HepG2 (cell line): ENCODE data around the gene POLH. TPM values are rescaled to one million over a fixed set of nuclear protein-coding genes. Genes with fewer than 3 reads are reported as not detected.

Experiments used
- ERF ChIP-seq: IDR thresholded peaks from 2 replicates; pipeline ENCODE4 v1.6.1; 2018; ENCODE audit warnings: missing biosample characterization, missing genetic modification reagents
- GABPA ChIP-seq, 2 experiments: IDR thresholded peaks; 2 replicates each; pipeline ENCODE4 v1.6.1; 2011 to 2016; ENCODE audit warnings: low read depth in 2 of 2, low read length in 1 of 2, missing biosample characterization in 1 of 2, missing genetic modification characterization in 1 of 2
- GMEB2 ChIP-seq: IDR thresholded peaks from 2 replicates; pipeline ENCODE4 v1.6.1; 2016; ENCODE audit warnings: missing biosample characterization, missing genetic modification reagents, low read depth
- GTF2F1 ChIP-seq: fragments of 150-350 bp; IDR thresholded peaks from 2 replicates; pipeline ENCODE4 v1.6.1; 2014; ENCODE audit warnings: low read length
- HDAC2 ChIP-seq: sonication (generic); formaldehyde crosslinking; IDR thresholded peaks from 2 replicates; pipeline ENCODE4 v1.4.0; 2020; ENCODE audit warnings: missing genetic modification reagents
- KAT8 ChIP-seq: IDR thresholded peaks from 2 replicates; pipeline ENCODE4 v1.6.1; 2016; ENCODE audit warnings: missing genetic modification reagents, missing compliant biosample characterization
- KLF9 ChIP-seq: IDR thresholded peaks from 2 replicates; pipeline ENCODE4 v1.6.1; 2016; ENCODE audit warnings: low read depth
- MAFF ChIP-seq: IDR thresholded peaks from 2 replicates; pipeline ENCODE4 v1.6.1; 2011; ENCODE audit warnings: low read depth, low read length, improper control_type of control experiment
- MLX ChIP-seq: IDR thresholded peaks from 2 replicates; pipeline ENCODE4 v1.6.1; 2016
- NCOR1 ChIP-seq: fragments of 200-600 bp; sonication (generic); IDR thresholded peaks from 2 replicates; pipeline ENCODE4 v1.7.0; 2017; ENCODE audit warnings: antibody characterized with exemption, low read length, borderline replicate concordance
- SOX5 ChIP-seq: IDR thresholded peaks from 2 replicates; pipeline ENCODE4 v1.6.1; 2016; ENCODE audit warnings: borderline replicate concordance
- THAP11 ChIP-seq: IDR thresholded peaks from 2 replicates; pipeline ENCODE4 v1.6.1; 2016; ENCODE audit warnings: missing biosample characterization, missing genetic modification reagents
- TOE1 ChIP-seq: sonication (generic); formaldehyde crosslinking; IDR thresholded peaks from 2 replicates; pipeline ENCODE4 v1.4.0; 2020; ENCODE audit warnings: mild to moderate bottlenecking, missing genetic modification reagents
- USF2 ChIP-seq, 2 experiments: sonication (generic) in 1 of 2; formaldehyde crosslinking in 1 of 2; IDR thresholded peaks; 2 replicates each; pipeline versions ENCODE4 v1.5.1 to v1.6.1; 2011 to 2020; ENCODE audit warnings: borderline replicate concordance in 1 of 2, low read depth in 1 of 2, low read length in 1 of 2, mild to moderate bottlenecking in 1 of 2, missing genetic modification reagents in 1 of 2, moderate library complexity in 1 of 2
- YEATS2 ChIP-seq: sonication (generic); formaldehyde crosslinking; IDR thresholded peaks from 2 replicates; pipeline ENCODE4 v1.4.0; 2020; ENCODE audit warnings: missing genetic modification reagents, borderline replicate concordance
- ZNF275 ChIP-seq: sonication (generic); formaldehyde crosslinking; IDR thresholded peaks from 2 replicates; pipeline ENCODE4 v1.8.0; 2022; ENCODE audit warnings: missing genetic modification reagents, mild to moderate bottlenecking, inconsistent platforms, borderline replicate concordance
- polyA plus RNA-seq, 8 experiments: library from polyadenylated mRNA; depleted of rRNA in 3 of 8; stranded (reverse) in 7 of 8; unstranded in 1 of 8; fragments of >200 nt; fragmentation: Illumina TruSeq in 4 of 8; extraction: Trizol in 4 of 8; gene quantifications; 2 replicates each; pipeline versions ENCODE4 v1.2.1 to v1.2.3, GENCODE V29; 2011 to 2016; ENCODE audit warnings: low read depth in 4 of 8, missing spikeins in 1 of 8, mixed read lengths in 1 of 8; ENCODE audit not compliant: insufficient read depth in 1 of 8
- total RNA-seq, 5 experiments: library from RNA; depleted of rRNA; stranded (reverse); fragments of >200 nt; fragmentation: Illumina TruSeq; extraction: Trizol; gene quantifications; 2 replicates each; pipeline ENCODE4 v1.2.3, GENCODE V29; 2016; ENCODE audit warnings: low read depth in 1 of 5
- TF ChIP-seq, protein P1 (sequence below): sonication (generic); formaldehyde crosslinking; IDR thresholded peaks from 2 replicates; pipeline ENCODE4 v1.4.0; 2020; ENCODE audit warnings: missing genetic modification reagents
- TF ChIP-seq, protein P2 (sequence below): sonication (generic); formaldehyde crosslinking; IDR thresholded peaks from 2 replicates; pipeline ENCODE4 v1.4.0; 2020; ENCODE audit warnings: mild to moderate bottlenecking, missing genetic modification reagents, borderline replicate concordance
- TF ChIP-seq, protein P3 (sequence below): IDR thresholded peaks from 2 replicates; pipeline ENCODE4 v1.6.1; 2018; ENCODE audit warnings: missing genetic modification reagents, mild to moderate bottlenecking, missing compliant biosample characterization

POLH gene
- total and polyA plus RNA-seq, 2 of the 13 experiments (the other 11 are each of a cell fraction or from before 2014, with no cell fraction given), result 11.6 to 25.0 TPM

DNA sequence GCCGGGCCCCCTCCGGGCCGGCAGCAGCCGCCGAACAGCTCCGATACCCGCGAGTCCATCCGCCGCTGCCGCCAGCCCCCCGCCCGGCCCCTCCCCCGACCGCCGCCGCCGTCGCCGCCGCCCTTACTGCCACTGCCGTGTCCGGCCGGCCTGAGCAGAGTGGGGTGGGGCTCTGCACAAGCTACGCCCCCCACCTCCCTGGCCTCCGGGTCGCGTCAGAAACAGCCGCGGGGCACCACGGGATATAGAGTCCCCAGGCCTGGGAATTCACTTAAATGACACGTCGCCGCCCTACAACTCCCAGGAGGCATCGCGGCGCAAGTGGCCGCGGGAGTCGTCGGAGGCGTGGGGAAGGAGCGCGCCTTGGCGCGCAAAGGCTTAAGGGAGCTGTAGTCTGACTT lies 53.1 kb downstream of the POLH start, which contains the start of gene GTPBP2 (continued):
- TF ChIP-seq MLX (CRISPR knock-in tag) (peak; percentile 70), ERF (CRISPR knock-in tag) (0 out of 2 replicates have a peak, but pooled peaks have one; percentile 3), ZNF275 (CRISPR knock-in tag) (no peak), KAT8 (CRISPR knock-in tag) (peak; percentile 46), YEATS2 (CRISPR knock-in tag) (peak; percentile 79), GABPA (IDR thresholded peaks at IDR 0.05; ENCODE audit: low read depth, low read length) (peak; percentile 49), GABPA (CRISPR knock-in tag; IDR thresholded peaks at IDR 0.05; ENCODE audit: low read depth) (peak; percentile 84), NCOR1 (peak; percentile 8; the same call in 1 of the 2 replicates), TOE1 (CRISPR knock-in tag) (no peak), HDAC2 (0 out of 2 replicates have a peak, but pooled peaks have one; percentile 22), KLF9 (CRISPR knock-in tag) (0 out of 2 replicates have a peak, but pooled peaks have one; percentile 71), MAFF (no peak), USF2 (IDR thresholded peaks at IDR 0.05; ENCODE audit: low read depth, low read length) (no peak), USF2 (CRISPR knock-in tag; IDR thresholded peaks at IDR 0.05; ENCODE audit: borderline replicate concordance) (peak; percentile 51; the same call in 1 of the 2 replicates), THAP11 (CRISPR knock-in tag) (peak; percentile 96), GTF2F1 (no peak), SOX5 (CRISPR knock-in tag) (peak; percentile 59; the same call in 1 of the 2 replicates), GMEB2 (CRISPR knock-in tag) (peak; percentile 90)
- TF ChIP-seq, protein P1, sequence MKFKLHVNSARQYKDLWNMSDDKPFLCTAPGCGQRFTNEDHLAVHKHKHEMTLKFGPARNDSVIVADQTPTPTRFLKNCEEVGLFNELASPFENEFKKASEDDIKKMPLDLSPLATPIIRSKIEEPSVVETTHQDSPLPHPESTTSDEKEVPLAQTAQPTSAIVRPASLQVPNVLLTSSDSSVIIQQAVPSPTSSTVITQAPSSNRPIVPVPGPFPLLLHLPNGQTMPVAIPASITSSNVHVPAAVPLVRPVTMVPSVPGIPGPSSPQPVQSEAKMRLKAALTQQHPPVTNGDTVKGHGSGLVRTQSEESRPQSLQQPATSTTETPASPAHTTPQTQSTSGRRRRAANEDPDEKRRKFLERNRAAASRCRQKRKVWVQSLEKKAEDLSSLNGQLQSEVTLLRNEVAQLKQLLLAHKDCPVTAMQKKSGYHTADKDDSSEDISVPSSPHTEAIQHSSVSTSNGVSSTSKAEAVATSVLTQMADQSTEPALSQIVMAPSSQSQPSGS, result peak; percentile 75
- TF ChIP-seq, protein P2, sequence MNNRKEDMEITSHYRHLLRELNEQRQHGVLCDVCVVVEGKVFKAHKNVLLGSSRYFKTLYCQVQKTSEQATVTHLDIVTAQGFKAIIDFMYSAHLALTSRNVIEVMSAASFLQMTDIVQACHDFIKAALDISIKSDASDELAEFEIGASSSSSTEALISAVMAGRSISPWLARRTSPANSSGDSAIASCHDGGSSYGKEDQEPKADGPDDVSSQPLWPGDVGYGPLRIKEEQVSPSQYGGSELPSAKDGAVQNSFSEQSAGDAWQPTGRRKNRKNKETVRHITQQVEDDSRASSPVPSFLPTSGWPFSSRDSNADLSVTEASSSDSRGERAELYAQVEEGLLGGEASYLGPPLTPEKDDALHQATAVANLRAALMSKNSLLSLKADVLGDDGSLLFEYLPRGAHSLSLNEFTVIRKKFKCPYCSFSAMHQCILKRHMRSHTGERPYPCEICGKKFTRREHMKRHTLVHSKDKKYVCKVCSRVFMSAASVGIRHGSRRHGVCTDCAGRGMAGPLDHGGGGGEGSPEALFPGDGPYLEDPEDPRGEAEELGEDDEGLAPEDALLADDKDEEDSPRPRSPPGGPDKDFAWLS (CRISPR knock-in tag), result 0 out of 2 replicates have a peak, but pooled peaks have one; percentile 11
- TF ChIP-seq, protein P3, sequence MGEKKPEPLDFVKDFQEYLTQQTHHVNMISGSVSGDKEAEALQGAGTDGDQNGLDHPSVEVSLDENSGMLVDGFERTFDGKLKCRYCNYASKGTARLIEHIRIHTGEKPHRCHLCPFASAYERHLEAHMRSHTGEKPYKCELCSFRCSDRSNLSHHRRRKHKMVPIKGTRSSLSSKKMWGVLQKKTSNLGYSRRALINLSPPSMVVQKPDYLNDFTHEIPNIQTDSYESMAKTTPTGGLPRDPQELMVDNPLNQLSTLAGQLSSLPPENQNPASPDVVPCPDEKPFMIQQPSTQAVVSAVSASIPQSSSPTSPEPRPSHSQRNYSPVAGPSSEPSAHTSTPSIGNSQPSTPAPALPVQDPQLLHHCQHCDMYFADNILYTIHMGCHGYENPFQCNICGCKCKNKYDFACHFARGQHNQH (CRISPR knock-in tag), result 0 out of 2 replicates have a peak, but pooled peaks have one; percentile 11
